Activated B cell treated with CpG ODN at 0.5 μM for 24 hours (primary cell): ENCODE data around the gene SNAPC4. TPM values are rescaled to one million over a fixed set of nuclear protein-coding genes. Genes with fewer than 3 reads are reported as not detected.
"Not testable (repeated sequence)": the region's sequence is repeated elsewhere in the genome, so short reads cannot be mapped to it uniquely, and the experiment has no call there.

Experiments
- ATAC-seq: fragments of 200-7000 bp; cut with Tn5 transposase; one replicate; pipeline ENCODE4 v1.10.0; 2021; ENCODE audit warnings: low read depth, mild to moderate bottlenecking, moderate library complexity
- CTCF ChIA-PET: fragments of 350-600 bp; sonication (Branson Sonifier 250); formaldehyde crosslinking; loops from one replicate; lab custom pipeline; 2021; ENCODE audit warnings: antibody characterized with exemption; lab: Charles Lee
- POLR2A ChIA-PET: fragments of 350-600 bp; sonication (Branson Sonifier 250); formaldehyde crosslinking; loops from one replicate; lab custom pipeline; 2021; ENCODE audit warnings: antibody characterized with exemption; lab: Charles Lee
- DNase-seq: peaks from one replicate; pipeline ENCODE4 v3.0.0; 2022
- H3K27ac Mint-ChIP-seq: one replicate; pipeline ENCODE4 v1.8.0; 2020; ENCODE audit warnings: mixed read lengths
- H3K27me3 Mint-ChIP-seq: one replicate; pipeline ENCODE4 v1.8.0; 2021; ENCODE audit warnings: mixed read lengths
- H3K36me3 Mint-ChIP-seq: one replicate; pipeline ENCODE4 v1.8.0; 2021; ENCODE audit warnings: low read depth, mixed read lengths
- H3K4me1 Mint-ChIP-seq: one replicate; pipeline ENCODE4 v1.8.0; 2021; ENCODE audit warnings: mixed read lengths
- H3K4me3 Mint-ChIP-seq: one replicate; pipeline ENCODE4 v1.8.0; 2020; ENCODE audit warnings: mild to moderate bottlenecking, mixed read lengths
- H3K9me3 Mint-ChIP-seq: one replicate; pipeline ENCODE4 v1.8.0; 2020; ENCODE audit warnings: mixed read lengths
- CTCF ChIP-seq: fragments of 200-600 bp; IDR thresholded peaks from one replicate; pipeline ENCODE4 v1.8.0; 2022; ENCODE audit warnings: antibody characterized with exemption, mild to moderate bottlenecking
- intact Hi-C: fragments of 100-400 bp; cut with micrococcal nuclease; formaldehyde crosslinking; loops from one replicate; pipeline ENCODE4 v1.15.1; 2024
- total RNA-seq: library from RNA; stranded (reverse); gene quantifications from 2 replicates; pipeline ENCODE4 v1.2.3, GENCODE V29; 2022

SNAPC4 gene
- total RNA-seq, 1 donor from 2014 or later = 22.2 TPM

- no peaks in the 10 kb centered on the region for H3K27me3 Mint-ChIP-seq
- no peak for TF ChIP-seq CTCF
- peak overlapping the region; percentile 87 for H3K27ac Mint-ChIP-seq
- H3K9me3 Mint-ChIP-seq = no peaks in the 10 kb centered on the region
- ATAC-seq = peak; percentile 37
- peaks cover 57% of the 10 kb centered on the region for H3K36me3 Mint-ChIP-seq
- DNase-seq = peak; percentile 33
- ChIA-PET CTCF (interaction anchor here (1.1 kb wide), 1 partner anchor 9 kb away, joined by 8 read pairs; no protein-coding TSS in a partner anchor), POLR2A (interaction anchor here (0.6 to 1.4 kb wide), 9 partner anchors 8 to 590 kb away, joined by 3 to 19 read pairs (median 4); partner anchors contain the start of gene DNLZ)
- peaks cover 49% of the 10 kb centered on the region for H3K4me1 Mint-ChIP-seq
- H3K4me3 Mint-ChIP-seq = peak overlapping the region; percentile 90
- intact Hi-C loops = loop anchor here (1.0 to 10.0 kb wide), 4 partner anchors 10 to 165 kb away; partner anchors contain the start of genes INPP5E, QSOX2, SEC16A and SNAPC4
Measured at GRCh38 chr9:136409557-136410455, 9.8 kb upstream of the SNAPC4 start.

GRCh38 chr9:136407911-136408310 lies 7.9 kb upstream of the SNAPC4 start:
- no peaks in the 10 kb centered on the region for H3K9me3 Mint-ChIP-seq
- peak overlapping the region; percentile 38 for H3K4me3 Mint-ChIP-seq
- CTCF ChIA-PET = no interaction called here
- POLR2A ChIA-PET = no interaction called here
- H3K36me3 Mint-ChIP-seq = peaks cover 47% of the 10 kb centered on the region
- DNase-seq (no peak), ATAC-seq (no peak)
- intact Hi-C loops = loop anchor here (10.0 kb wide), 1 partner anchor 163 kb away; the partner anchor contains the start of gene QSOX2
- H3K27me3 Mint-ChIP-seq = no peaks in the 10 kb centered on the region
- TF ChIP-seq CTCF = no peak
- H3K27ac Mint-ChIP-seq = no peak overlapping the region
- H3K4me1 Mint-ChIP-seq = peaks cover 65% of the 10 kb centered on the region

- ATAC-seq, H3K9me3 Mint-ChIP-seq, H3K4me3 Mint-ChIP-seq, CTCF ChIA-PET, POLR2A ChIA-PET, H3K27ac Mint-ChIP-seq, H3K27me3 Mint-ChIP-seq, DNase-seq: not testable (repeated sequence)
- H3K36me3 Mint-ChIP-seq = peaks cover 47% of the 10 kb centered on the region
- H3K4me1 Mint-ChIP-seq = peaks cover 66% of the 10 kb centered on the region
- intact Hi-C loops = loop anchor here (10.0 kb wide), 1 partner anchor 162 kb away; the partner anchor contains the start of gene QSOX2
Measured at GRCh38 chr9:136407061-136407460, 7.1 kb upstream of the SNAPC4 start.

- CTCF ChIA-PET, DNase-seq, H3K4me3 Mint-ChIP-seq, POLR2A ChIA-PET, H3K27me3 Mint-ChIP-seq, H3K9me3 Mint-ChIP-seq, ATAC-seq: not testable (repeated sequence)
- intact Hi-C loops = loop anchor here (10.0 kb wide), 1 partner anchor 161 kb away; the partner anchor contains the start of gene QSOX2
- Mint-ChIP-seq H3K36me3 (peaks cover 49% of the 10 kb centered on the region), H3K27ac (peak overlapping the region; percentile 24), H3K4me1 (peaks cover 60% of the 10 kb centered on the region)
Measured at GRCh38 chr9:136405904-136406303, 5.9 kb upstream of the SNAPC4 start.

GRCh38 chr9:136405481-136405880 lies 5.5 kb upstream of the SNAPC4 start:
- no peaks in the 10 kb centered on the region for H3K27me3 Mint-ChIP-seq
- intact Hi-C loops = loop anchor here (10.0 kb wide), 1 partner anchor 161 kb away; the partner anchor contains the start of gene QSOX2
- CTCF ChIA-PET = no interaction called here
- TF ChIP-seq CTCF = no peak
- H3K4me3 Mint-ChIP-seq = no peak overlapping the region
- POLR2A ChIA-PET = interaction anchor here (0.5 kb wide), 1 partner anchor 55 kb away, joined by 5 read pairs; no protein-coding TSS in a partner anchor
- no peaks in the 10 kb centered on the region for H3K9me3 Mint-ChIP-seq
- H3K36me3 Mint-ChIP-seq = peaks cover 49% of the 10 kb centered on the region
- ATAC-seq (no peak), DNase-seq (no peak)
- H3K27ac Mint-ChIP-seq = peak overlapping the region; percentile 85
- peaks cover 64% of the 10 kb centered on the region for H3K4me1 Mint-ChIP-seq

GRCh38 chr9:136404801-136405136 lies 4.8 kb upstream of the SNAPC4 start:
- ChIA-PET POLR2A (interaction anchor here (0.5 to 2.0 kb wide), 6 partner anchors 34 to 836 kb away, joined by 3 to 9 read pairs (median 5); partner anchors contain the start of gene DNLZ), CTCF (no interaction called here)
- H3K4me3 Mint-ChIP-seq = peak overlapping the region; percentile 52
- peaks cover 63% of the 10 kb centered on the region for H3K4me1 Mint-ChIP-seq
- H3K36me3 Mint-ChIP-seq = peaks cover 49% of the 10 kb centered on the region
- no peak for DNase-seq
- no peaks in the 10 kb centered on the region for H3K9me3 Mint-ChIP-seq
- ATAC-seq = no peak
- H3K27me3 Mint-ChIP-seq = no peaks in the 10 kb centered on the region
- intact Hi-C loops = loop anchor here (5.0 to 10.0 kb wide), 2 partner anchors 160 to 287 kb away; partner anchors contain the start of genes QSOX2 and TMEM250
- H3K27ac Mint-ChIP-seq = peak overlapping the region; percentile 85
- TF ChIP-seq CTCF = no peak
